Adipocyte (in vitro differentiated cells): ENCODE data around the gene LRRC40.
A peak's percentile ranks its signal among the peaks of the same experiment; 100 is the strongest.

Experiments
- DNase-seq: peaks from one replicate; pipeline ENCODE4 v3.0.0-alpha.2; 2015; ENCODE audit warnings: low read depth
- H3K27me3 ChIP-seq: replicated peaks from 2 replicates; pipeline ENCODE4 v1.7.0; 2013; ENCODE audit warnings: mild to moderate bottlenecking, low read length, moderate library complexity; ENCODE audit not compliant: control insufficient read depth, insufficient read depth
- H3K36me3 ChIP-seq: 2 replicates; pipeline ENCODE4 v1.7.0; 2013; ENCODE audit warnings: low read length, mild to moderate bottlenecking, moderate library complexity; ENCODE audit not compliant: control insufficient read depth, insufficient read depth, severe bottlenecking
- H3K4me1 ChIP-seq: 2 replicates; pipeline ENCODE4 v1.7.0; 2013; ENCODE audit warnings: mild to moderate bottlenecking, low read length, moderate library complexity; ENCODE audit not compliant: control insufficient read depth, insufficient read depth
- H3K4me3 ChIP-seq: 2 replicates; pipeline ENCODE4 v1.7.0; 2013; ENCODE audit warnings: mild to moderate bottlenecking, low read length, moderate library complexity
- H3K9ac ChIP-seq: 2 replicates; pipeline ENCODE4 v1.7.0; 2013; ENCODE audit warnings: mild to moderate bottlenecking, low read length, moderate library complexity
- H3K9me3 ChIP-seq: 2 replicates; pipeline ENCODE4 v1.7.0; 2013; ENCODE audit warnings: mild to moderate bottlenecking, low read length, moderate library complexity; ENCODE audit not compliant: control insufficient read depth

LRRC40 gene

GRCh38 chr1:70205434-70206118 lies at the start of gene LRRC40:
Gene LRRC40 (minus strand): TSS chr1:70205579. CDS start chr1:70205540, 39 bp downstream.
- Histone ChIP-seq H3K36me3 (peaks cover 8% of the 10 kb centered on the region), H3K4me3 (peak within 1 kb of the TSS; percentile 91), H3K27me3 (no peaks in the 10 kb centered on the region), H3K9me3 (no peaks in the 10 kb centered on the region), H3K9ac (peak within 1 kb of the TSS; percentile 100), H3K4me1 (peaks cover 43% of the 10 kb centered on the region)
- DNase-seq, result peak; percentile 99

GRCh38 chr1:70248729-70249128 lies 43.4 kb upstream of the LRRC40 start:
- Histone ChIP-seq H3K36me3 (peaks cover 99% of the 10 kb centered on the region), H3K4me1 (peaks cover 22% of the 10 kb centered on the region)

GRCh38 chr1:70247768-70248167 lies 42.4 kb upstream of the LRRC40 start:
- Histone ChIP-seq H3K36me3 (peaks cover 99% of the 10 kb centered on the region), H3K9me3 (no peaks in the 10 kb centered on the region), H3K9ac (no peak overlapping the region), H3K4me3 (no peak overlapping the region), H3K27me3 (no peaks in the 10 kb centered on the region), H3K4me1 (peaks cover 22% of the 10 kb centered on the region)
- DNase-seq, result no peak

More at GRCh38 chr1:70248729-70249128, 43.4 kb upstream of the LRRC40 start:
- no peaks in the 10 kb centered on the region for H3K27me3 ChIP-seq
- DNase-seq, result no peak
- H3K9ac ChIP-seq, result peak overlapping the region; percentile 53
- H3K4me3 ChIP-seq, result no peak overlapping the region
- no peaks in the 10 kb centered on the region for H3K9me3 ChIP-seq

GRCh38 chr1:70247122-70247521 lies 41.7 kb upstream of the LRRC40 start:
- H3K9ac ChIP-seq, result no peak overlapping the region
- no peak for DNase-seq
- peaks cover 100% of the 10 kb centered on the region for H3K36me3 ChIP-seq
- H3K4me1 ChIP-seq, result peaks cover 20% of the 10 kb centered on the region
- no peaks in the 10 kb centered on the region for H3K9me3 ChIP-seq
- H3K27me3 ChIP-seq, result no peaks in the 10 kb centered on the region
- no peak overlapping the region for H3K4me3 ChIP-seq

GRCh38 chr1:70239940-70240339 lies 34.6 kb upstream of the LRRC40 start:
- Histone ChIP-seq H3K36me3 (peaks cover 100% of the 10 kb centered on the region), H3K4me3 (no peak overlapping the region), H3K4me1 (no peaks in the 10 kb centered on the region), H3K9me3 (no peaks in the 10 kb centered on the region), H3K9ac (no peak overlapping the region), H3K27me3 (no peaks in the 10 kb centered on the region)
- DNase-seq, result no peak

- Histone ChIP-seq H3K9ac (no peak overlapping the region), H3K36me3 (peaks cover 100% of the 10 kb centered on the region), H3K9me3 (no peaks in the 10 kb centered on the region), H3K4me1 (no peaks in the 10 kb centered on the region), H3K4me3 (no peak overlapping the region), H3K27me3 (no peaks in the 10 kb centered on the region)
- DNase-seq, result no peak
These were observed 29.4 kb upstream of the LRRC40 start for GRCh38 chr1:70234733-70235132.

- no peak overlapping the region for H3K4me3 ChIP-seq
- peaks cover 18% of the 10 kb centered on the region for H3K4me1 ChIP-seq
- no peak overlapping the region for H3K9ac ChIP-seq
- DNase-seq, result no peak
- H3K9me3 ChIP-seq, result no peaks in the 10 kb centered on the region
- peaks cover 88% of the 10 kb centered on the region for H3K36me3 ChIP-seq
- no peaks in the 10 kb centered on the region for H3K27me3 ChIP-seq
These were observed 26.1 kb upstream of the LRRC40 start for GRCh38 chr1:70231475-70231874.

- Histone ChIP-seq H3K4me1 (peaks cover 32% of the 10 kb centered on the region), H3K4me3 (no peak overlapping the region), H3K9me3 (no peaks in the 10 kb centered on the region), H3K27me3 (no peaks in the 10 kb centered on the region), H3K9ac (no peak overlapping the region), H3K36me3 (peaks cover 80% of the 10 kb centered on the region)
- DNase-seq, result no peak
These were observed 23.3 kb upstream of the LRRC40 start for GRCh38 chr1:70228670-70229069.

- H3K27me3 ChIP-seq, result no peaks in the 10 kb centered on the region
- DNase-seq, result peak; percentile 22
- peaks cover 74% of the 10 kb centered on the region for H3K36me3 ChIP-seq
- no peak overlapping the region for H3K9ac ChIP-seq
- H3K4me1 ChIP-seq, result peaks cover 44% of the 10 kb centered on the region
- no peaks in the 10 kb centered on the region for H3K9me3 ChIP-seq
- no peak overlapping the region for H3K4me3 ChIP-seq
These were observed 22.1 kb upstream of the LRRC40 start for GRCh38 chr1:70227439-70227838.

GRCh38 chr1:70224954-70225353 lies 19.6 kb upstream of the LRRC40 start:
- Histone ChIP-seq H3K27me3 (no peaks in the 10 kb centered on the region), H3K4me1 (peaks cover 51% of the 10 kb centered on the region), H3K36me3 (peaks cover 50% of the 10 kb centered on the region), H3K4me3 (no peak overlapping the region), H3K9ac (no peak overlapping the region), H3K9me3 (no peaks in the 10 kb centered on the region)
- no peak for DNase-seq

- Histone ChIP-seq H3K9ac (peak overlapping the region; percentile 95), H3K27me3 (no peaks in the 10 kb centered on the region), H3K4me1 (peaks cover 40% of the 10 kb centered on the region), H3K36me3 (peaks cover 28% of the 10 kb centered on the region), H3K9me3 (no peaks in the 10 kb centered on the region), H3K4me3 (peak overlapping the region; percentile 88)
- peak; percentile 19 for DNase-seq
These were observed 17.4 kb upstream of the LRRC40 start for GRCh38 chr1:70222716-70223235.
